HFF-Myc (cell line): ENCODE data around the gene NUB1.

ENCODE experiments used
- DNase-seq: peaks from one replicate; pipeline ENCODE4 v3.0.0-alpha.2; 2011; ENCODE audit warnings: low read depth; ENCODE audit errors: extremely low read depth
- H3K4me3 ChIP-seq: replicated peaks from 2 replicates; pipeline ENCODE4 v1.5.1; 2011; ENCODE audit warnings: low read depth, mild to moderate bottlenecking, control low read depth, low read length
- TF ChIP-seq, protein P1 (sequence below): IDR thresholded peaks from 2 replicates; pipeline ENCODE4 v1.5.1; 2012; ENCODE audit warnings: mild to moderate bottlenecking, low read depth, low read length, control low read depth; ENCODE audit errors: missing control alignments

Gene NUB1

DNA sequence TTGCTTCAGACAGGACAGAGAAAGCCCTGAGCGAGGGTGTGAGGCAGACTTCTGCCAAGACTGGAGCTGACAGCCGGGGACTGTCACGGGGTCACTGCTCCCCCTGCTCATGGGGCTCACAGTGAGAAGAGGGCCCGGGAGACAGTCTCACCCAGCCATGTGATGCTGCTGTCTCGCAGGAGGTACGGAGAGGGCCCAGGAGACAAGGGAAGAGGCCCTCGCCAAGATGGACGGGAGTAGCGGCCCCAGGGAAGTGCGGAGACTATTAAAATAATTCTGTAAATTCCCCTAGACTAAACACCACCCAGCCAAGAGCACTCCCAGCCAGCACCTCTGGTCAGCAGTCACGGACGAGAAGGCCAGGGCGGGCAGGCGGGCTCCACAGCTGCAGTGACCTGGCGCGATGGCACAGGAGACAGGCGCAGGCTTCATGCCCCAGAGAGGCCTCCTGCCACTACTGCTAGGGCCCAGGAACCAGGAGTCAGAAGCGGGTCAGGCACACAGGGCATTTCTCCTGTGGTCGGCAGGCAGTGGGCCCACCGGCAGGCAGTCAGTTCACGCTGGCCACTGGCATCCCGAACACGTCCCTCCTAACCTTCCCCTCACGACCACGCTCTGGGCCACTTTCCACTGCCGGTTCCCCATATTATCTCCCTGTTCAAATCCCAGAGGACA lies 44.2 kb downstream of the NUB1 start:
- no peak for DNase-seq
- no peak overlapping the region for H3K4me3 ChIP-seq
- TF ChIP-seq, protein P1, sequence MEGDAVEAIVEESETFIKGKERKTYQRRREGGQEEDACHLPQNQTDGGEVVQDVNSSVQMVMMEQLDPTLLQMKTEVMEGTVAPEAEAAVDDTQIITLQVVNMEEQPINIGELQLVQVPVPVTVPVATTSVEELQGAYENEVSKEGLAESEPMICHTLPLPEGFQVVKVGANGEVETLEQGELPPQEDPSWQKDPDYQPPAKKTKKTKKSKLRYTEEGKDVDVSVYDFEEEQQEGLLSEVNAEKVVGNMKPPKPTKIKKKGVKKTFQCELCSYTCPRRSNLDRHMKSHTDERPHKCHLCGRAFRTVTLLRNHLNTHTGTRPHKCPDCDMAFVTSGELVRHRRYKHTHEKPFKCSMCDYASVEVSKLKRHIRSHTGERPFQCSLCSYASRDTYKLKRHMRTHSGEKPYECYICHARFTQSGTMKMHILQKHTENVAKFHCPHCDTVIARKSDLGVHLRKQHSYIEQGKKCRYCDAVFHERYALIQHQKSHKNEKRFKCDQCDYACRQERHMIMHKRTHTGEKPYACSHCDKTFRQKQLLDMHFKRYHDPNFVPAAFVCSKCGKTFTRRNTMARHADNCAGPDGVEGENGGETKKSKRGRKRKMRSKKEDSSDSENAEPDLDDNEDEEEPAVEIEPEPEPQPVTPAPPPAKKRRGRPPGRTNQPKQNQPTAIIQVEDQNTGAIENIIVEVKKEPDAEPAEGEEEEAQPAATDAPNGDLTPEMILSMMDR = no peak

DNA sequence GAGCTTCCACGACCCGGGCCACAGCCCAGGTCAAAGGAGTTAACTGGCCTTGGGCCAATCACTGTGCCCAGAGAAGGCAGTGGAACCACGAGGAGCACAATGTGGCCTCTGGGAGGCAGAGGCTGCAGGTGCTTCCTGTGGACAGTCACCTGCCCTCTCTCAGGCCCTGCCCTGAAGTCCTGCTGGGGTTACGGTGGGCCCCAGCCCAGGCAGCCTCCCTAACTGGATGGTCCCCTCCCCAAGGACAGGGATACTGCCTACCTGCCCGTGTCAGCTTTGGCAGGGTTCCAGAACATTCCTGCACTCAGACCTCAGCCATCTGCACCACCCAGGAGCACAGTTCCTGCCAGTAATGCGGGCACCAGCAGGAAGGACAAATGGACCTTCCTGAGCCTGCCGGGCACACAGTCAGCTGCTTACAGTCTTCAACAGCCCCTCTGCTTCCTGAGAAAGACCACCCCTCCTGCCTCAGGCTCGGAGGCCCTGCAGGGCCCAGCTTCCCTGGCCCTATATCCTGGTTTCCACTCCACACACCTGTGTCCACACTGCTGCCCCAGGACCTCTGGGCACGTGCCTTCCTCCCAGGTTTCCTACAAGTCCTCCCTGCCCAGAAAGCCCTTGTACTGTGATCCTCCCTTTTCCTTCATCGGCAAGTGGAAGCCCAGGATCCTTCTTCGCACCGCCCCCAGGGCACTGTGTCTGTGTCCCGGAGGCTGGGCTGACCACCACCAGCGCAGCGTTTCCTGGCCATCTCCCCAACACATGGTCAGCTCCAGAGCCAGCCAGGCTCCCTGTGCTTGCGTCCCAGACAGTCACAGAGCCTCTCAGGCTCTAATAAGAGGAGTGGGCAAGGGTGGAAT lies 44.9 kb downstream of the NUB1 start:
- no peak for DNase-seq
- no peak overlapping the region for H3K4me3 ChIP-seq
- TF ChIP-seq, protein P1 = no peak

DNA sequence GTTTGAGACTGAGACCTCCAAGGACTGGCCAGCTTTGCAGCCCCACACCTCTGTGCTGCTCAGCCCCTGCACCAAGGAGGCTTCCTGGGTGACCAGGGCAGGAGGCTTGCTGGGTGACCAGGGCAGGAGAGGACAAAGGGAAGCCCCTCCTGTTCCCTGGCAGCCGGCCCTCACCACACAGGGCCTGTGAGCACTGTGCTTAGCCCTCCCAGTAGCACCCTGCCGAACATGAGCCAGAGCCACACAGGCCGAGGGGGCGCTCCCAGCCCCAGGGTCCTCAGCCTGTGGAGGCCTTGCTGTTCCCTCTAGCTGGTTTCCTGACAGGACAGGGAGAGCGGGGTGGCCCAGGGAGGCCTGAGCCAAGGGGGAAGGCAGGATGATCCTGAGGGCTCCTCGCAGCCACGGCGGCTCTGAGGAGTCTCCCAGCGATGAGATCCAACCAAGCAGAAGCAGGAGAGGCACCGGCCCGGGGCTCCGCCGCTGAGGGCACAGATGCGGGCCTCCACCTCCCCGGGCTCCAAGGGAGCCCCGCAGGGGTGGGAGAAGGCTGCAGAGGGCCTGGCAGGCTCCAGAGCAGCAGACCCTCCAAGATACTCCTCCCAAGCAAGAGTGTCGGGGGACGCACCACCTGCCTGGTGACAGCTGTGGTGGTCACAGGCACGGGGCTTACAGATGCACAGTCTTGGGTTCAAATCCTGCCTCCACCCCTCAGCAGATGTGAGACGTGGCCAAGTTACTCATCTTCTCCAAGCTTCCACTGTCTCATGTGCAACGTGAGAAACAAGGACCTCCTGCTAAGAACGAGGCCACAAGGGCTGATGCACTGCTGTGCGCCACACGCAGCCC lies 45.8 kb downstream of the NUB1 start:
- H3K4me3 ChIP-seq = no peak overlapping the region
- no peak for DNase-seq
- TF ChIP-seq, protein P1 = no peak

DNA sequence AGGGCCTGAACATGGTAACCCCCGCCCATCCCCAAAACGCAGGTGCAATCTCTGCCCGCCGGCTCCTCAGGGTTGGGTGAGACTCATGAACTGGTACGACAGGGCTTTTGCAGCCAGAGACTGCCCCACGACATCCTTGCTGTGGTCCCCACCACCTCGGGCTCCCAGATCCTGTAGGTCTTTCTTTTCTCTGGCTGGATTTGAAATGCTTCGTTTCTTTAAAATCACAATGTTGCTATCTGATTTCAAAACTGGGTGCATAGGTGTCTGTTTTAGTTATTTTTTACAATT lies 46.3 kb downstream of the NUB1 start:
- no peak for DNase-seq
- H3K4me3 ChIP-seq = no peak overlapping the region
- TF ChIP-seq, protein P1 = no peak

DNA sequence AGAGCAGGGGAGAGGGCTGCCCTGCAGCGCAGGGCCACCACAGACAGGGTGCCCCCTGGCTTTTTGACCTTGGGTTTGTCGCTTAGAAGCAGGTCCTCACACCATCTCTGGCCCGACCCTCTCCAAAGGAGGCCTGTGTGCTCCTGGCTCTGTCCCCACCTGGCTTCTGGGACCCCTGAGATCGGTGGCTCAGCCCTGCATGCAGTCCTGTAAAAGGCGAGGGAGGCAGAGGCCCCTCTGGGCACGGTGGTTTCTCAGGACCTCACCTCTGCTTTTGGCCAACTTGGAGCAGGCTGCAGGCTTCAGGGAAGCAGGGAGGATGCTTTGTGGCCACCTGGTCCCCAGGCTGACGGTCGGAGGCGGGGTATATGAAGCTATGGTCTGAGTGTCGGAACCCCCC lies 46.8 kb downstream of the NUB1 start:
- TF ChIP-seq, protein P1 = no peak
- DNase-seq = no peak
- H3K4me3 ChIP-seq = no peak overlapping the region

DNA sequence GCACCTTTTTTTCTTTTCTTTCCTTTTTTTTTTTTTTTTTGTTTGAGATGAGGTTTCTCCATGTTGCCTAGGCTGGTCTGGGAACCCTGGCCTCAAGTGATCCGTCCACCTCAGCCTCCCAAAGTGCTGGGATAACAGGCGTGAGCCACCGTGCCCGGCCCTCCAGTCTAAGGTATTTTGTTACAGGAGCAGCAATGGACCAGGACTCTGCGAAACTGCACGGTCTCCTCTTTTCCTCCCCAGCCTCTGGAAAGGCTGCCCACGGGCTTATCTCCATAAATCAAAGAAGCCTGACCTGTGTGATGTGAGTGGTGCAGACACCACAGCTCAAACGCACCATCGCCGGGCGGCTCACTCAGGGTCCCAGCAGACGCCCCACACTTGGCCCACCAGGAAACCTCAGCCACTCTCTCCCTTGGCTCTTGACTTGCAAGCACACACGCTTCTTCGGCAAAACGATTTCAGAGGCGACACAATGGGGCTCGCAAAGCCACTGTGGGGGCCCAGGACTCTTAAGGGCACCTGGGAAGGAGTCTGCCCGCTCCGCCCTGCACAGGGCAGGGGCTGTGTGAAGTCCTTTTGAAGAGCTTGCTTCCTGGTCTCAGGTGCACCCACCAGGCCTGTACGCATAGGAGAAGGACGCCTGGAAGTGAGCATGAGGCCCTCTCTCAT lies 47.6 kb downstream of the NUB1 start:
- no peak for DNase-seq
- H3K4me3 ChIP-seq = no peak overlapping the region
- TF ChIP-seq, protein P1 = no peak
